ENCODE data around the gene TTC9. TPM values are rescaled to one million over a fixed set of nuclear protein-coding genes. Genes with fewer than 3 reads are reported as not detected.

TTC9 gene
- total and polyA plus RNA-seq, 4 donors = 4.3 to 7.5 (median 6.8) TPM

DNA sequence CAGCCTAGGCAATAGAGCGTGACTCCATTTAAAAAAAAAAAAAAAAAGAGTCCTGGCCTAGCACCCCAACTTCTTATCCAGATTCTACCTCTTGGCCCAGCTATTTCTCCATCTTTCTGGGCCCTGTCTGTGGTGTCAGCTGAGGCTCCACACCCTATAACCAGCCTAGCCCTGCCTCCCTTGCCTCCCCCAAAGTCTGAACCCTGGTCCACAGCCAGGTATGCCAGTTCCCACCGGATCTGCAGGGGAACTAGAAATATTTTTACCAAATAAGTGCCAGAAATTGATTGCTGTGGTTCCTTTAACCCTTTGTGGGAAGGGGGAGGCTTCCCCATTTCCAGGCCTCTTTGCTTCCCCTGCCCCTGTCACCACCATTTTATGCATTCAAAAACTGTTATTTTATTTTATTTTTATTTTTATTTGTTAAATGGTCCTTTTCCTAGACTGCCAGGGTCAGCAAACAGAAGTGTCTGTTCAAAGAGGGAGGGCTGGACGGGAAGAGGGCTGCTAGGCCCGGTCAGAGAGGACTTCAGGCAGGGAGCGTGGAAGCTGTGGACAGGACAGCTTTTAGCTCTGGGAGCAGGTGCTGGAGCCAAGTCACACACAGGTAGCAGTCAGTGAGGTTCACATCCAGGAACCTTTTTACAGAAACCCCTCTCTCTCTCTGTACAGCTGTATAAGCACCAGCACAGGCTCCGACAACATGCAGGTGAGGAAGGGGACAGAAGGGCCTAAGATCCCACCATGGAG lies 23.2 kb downstream of the TTC9 start:
- 62 to 70% methylated on average over 6 of the region's 6 CpGs for WGBS, 2 donors
- H3K9me3 ChIP-seq (ENCODE audit: control insufficient read depth in 4 of 4, insufficient read depth in 3 of 4, low read length in 3 of 4) = no peaks in the 10 kb centered on the region
- TF ChIP-seq, protein P1, sequence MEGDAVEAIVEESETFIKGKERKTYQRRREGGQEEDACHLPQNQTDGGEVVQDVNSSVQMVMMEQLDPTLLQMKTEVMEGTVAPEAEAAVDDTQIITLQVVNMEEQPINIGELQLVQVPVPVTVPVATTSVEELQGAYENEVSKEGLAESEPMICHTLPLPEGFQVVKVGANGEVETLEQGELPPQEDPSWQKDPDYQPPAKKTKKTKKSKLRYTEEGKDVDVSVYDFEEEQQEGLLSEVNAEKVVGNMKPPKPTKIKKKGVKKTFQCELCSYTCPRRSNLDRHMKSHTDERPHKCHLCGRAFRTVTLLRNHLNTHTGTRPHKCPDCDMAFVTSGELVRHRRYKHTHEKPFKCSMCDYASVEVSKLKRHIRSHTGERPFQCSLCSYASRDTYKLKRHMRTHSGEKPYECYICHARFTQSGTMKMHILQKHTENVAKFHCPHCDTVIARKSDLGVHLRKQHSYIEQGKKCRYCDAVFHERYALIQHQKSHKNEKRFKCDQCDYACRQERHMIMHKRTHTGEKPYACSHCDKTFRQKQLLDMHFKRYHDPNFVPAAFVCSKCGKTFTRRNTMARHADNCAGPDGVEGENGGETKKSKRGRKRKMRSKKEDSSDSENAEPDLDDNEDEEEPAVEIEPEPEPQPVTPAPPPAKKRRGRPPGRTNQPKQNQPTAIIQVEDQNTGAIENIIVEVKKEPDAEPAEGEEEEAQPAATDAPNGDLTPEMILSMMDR (IDR thresholded peaks at IDR 0.05; ENCODE audit: control extremely low read depth, extremely low read depth) = no peak
- peaks cover 0 to 12% (median 2%) of the 10 kb centered on the region in 5 donors for H3K4me1 ChIP-seq (ENCODE audit: control insufficient read depth in 5 of 5, insufficient read depth in 5 of 5, low read length in 5 of 5)
- H3K27ac ChIP-seq (ENCODE audit: low read depth in 1 of 2, low read length in 1 of 2) = peak overlapping the region in 1 of 2 donors; percentile 91
- H3K4me3 ChIP-seq = no peak overlapping the region
- ATAC-seq (ENCODE audit: insufficient read depth, low FRiP score) (no peak), DNase-seq (no peak)
- no peaks in the 10 kb centered on the region for H3K27me3 ChIP-seq (ENCODE audit: control insufficient read depth in 3 of 3, insufficient read depth in 3 of 3, low read length in 2 of 3)
- peak overlapping the region in 1 of 2 donors; percentile 9 for H3K9ac ChIP-seq (ENCODE audit: insufficient read depth in 1 of 2, low read length in 2 of 2)
- H3K36me3 ChIP-seq (ENCODE audit: control insufficient read depth in 4 of 4, insufficient read depth in 4 of 4, low read length in 4 of 4) = no peaks in the 10 kb centered on the region

DNA sequence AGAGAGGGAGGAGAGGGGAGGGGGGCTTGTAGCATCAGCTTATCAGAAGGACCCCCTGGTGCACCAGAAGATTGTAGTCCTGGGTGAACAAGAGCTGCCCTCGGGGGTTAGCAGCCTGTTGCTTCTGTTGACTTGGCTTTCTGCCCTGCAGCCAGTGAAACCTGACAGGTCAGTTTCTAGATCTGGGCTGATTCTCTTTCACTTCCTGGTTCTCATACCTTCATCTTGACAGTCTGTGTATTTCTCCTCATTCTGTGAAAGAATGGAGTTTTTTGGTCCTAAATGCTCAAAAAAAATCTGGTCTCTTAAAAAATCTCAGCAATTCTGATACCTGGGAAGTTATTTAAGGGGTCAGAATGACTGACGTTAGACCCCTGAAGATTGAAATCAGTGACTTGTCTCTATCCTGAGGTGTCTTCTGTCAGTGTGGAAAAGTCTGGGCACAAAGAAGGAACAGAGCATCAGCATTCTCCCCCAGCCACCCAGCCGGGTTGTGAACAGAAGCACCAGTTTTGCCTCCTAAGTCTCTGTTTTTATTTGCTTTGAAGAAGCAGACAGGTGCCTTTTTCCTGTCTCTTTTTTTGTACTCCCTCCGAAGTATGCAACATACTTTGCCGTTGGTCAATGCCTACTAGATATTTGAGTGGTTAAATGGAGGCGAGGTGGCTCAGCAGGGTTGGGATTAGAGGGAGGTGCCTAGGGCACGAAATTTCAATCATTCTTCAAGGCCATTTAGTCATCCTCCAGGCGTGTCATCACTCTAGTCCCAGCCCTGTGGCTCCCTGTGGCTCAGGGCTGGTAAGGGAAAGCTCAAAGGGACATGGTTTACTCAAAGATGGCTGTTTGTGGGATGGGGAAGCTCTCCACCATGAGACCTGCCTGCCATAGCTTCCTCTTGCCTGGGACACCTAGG lies 24.0 kb downstream of the TTC9 start:
- H3K27ac ChIP-seq (ENCODE audit: low read depth in 1 of 2, low read length in 1 of 2) = peak overlapping the region in 1 of 2 donors; percentile 91
- H3K4me1 ChIP-seq (ENCODE audit: control insufficient read depth in 5 of 5, insufficient read depth in 5 of 5, low read length in 5 of 5) = peaks cover 0 to 12% (median 2%) of the 10 kb centered on the region in 5 donors
- H3K9ac ChIP-seq (ENCODE audit: insufficient read depth in 1 of 2, low read length in 2 of 2) = no peak overlapping the region
- no peak for ATAC-seq (ENCODE audit: insufficient read depth, low FRiP score)
- TF ChIP-seq, protein P1 (IDR thresholded peaks at IDR 0.05; ENCODE audit: control extremely low read depth, extremely low read depth) = no peak
- WGBS, 2 donors = 62 to 76% methylated on average over 8 of the region's 8 CpGs
- H3K27me3 ChIP-seq (ENCODE audit: control insufficient read depth in 3 of 3, insufficient read depth in 3 of 3, low read length in 2 of 3) = no peaks in the 10 kb centered on the region
- no peaks in the 10 kb centered on the region for H3K9me3 ChIP-seq (ENCODE audit: control insufficient read depth in 4 of 4, insufficient read depth in 3 of 4, low read length in 3 of 4)
- H3K4me3 ChIP-seq = no peak overlapping the region
- no peaks in the 10 kb centered on the region for H3K36me3 ChIP-seq (ENCODE audit: control insufficient read depth in 4 of 4, insufficient read depth in 4 of 4, low read length in 4 of 4)
- peak; percentile 59 to 81 (median 67) for DNase-seq

DNA sequence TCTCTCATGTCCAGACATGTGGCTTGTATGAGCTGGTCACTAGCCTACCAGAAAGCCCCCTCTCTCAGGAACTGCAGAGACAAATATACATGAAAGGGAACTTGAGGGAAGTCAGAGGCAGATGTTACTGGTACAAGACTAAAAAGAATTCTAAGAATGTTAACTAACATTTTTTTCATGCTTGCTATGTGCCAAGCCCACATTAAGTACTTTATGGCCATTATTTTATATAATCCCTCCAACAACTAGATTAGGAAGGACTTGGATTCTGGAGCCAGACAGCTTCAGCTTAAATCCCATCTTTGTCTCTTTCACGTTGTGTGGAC lies 24.6 kb downstream of the TTC9 start:
- peaks cover 0 to 12% (median under 1%) of the 10 kb centered on the region in 5 donors for H3K4me1 ChIP-seq (ENCODE audit: control insufficient read depth in 5 of 5, insufficient read depth in 5 of 5, low read length in 5 of 5)
- H3K9me3 ChIP-seq (ENCODE audit: control insufficient read depth in 4 of 4, insufficient read depth in 3 of 4, low read length in 3 of 4) = no peaks in the 10 kb centered on the region
- no peak overlapping the region for H3K4me3 ChIP-seq
- ATAC-seq (ENCODE audit: insufficient read depth, low FRiP score) (no peak), DNase-seq (no peak)
- TF ChIP-seq, protein P1 (IDR thresholded peaks at IDR 0.05; ENCODE audit: control extremely low read depth, extremely low read depth) = no peak
- no peaks in the 10 kb centered on the region for H3K27me3 ChIP-seq (ENCODE audit: control insufficient read depth in 3 of 3, insufficient read depth in 3 of 3, low read length in 2 of 3)
- 64 to 77% methylated on average over 1 of the region's 1 CpG for WGBS, 2 donors
- peaks cover 0 to 3% (median 0%) of the 10 kb centered on the region in 4 donors for H3K36me3 ChIP-seq (ENCODE audit: control insufficient read depth in 4 of 4, insufficient read depth in 4 of 4, low read length in 4 of 4)
- no peak overlapping the region for H3K9ac ChIP-seq (ENCODE audit: insufficient read depth in 1 of 2, low read length in 2 of 2)
- peak overlapping the region in 1 of 2 donors; percentile 76 for H3K27ac ChIP-seq (ENCODE audit: low read depth in 1 of 2, low read length in 1 of 2)
